H1 (cell line): ENCODE data around the gene KCNH1.

Source experiments
- CEBPB ChIP-seq: IDR thresholded peaks from 2 replicates; pipeline ENCODE4 v1.6.1; 2012; ENCODE audit warnings: low read depth, low read length
- EP300 ChIP-seq, 2 experiments: IDR thresholded peaks; 1 replicate in 1 of 2; 2 replicates in 1 of 2; pipeline ENCODE4 v1.6.1; 2011 to 2012; ENCODE audit warnings: low read depth in 2 of 2, low read length in 2 of 2, mild to moderate bottlenecking in 2 of 2, borderline replicate concordance in 1 of 2, inconsistent platforms in 1 of 2, moderate library complexity in 1 of 2
- EZH2 ChIP-seq: fragments of 200-600 bp; sonication (generic); IDR thresholded peaks from 2 replicates; pipeline ENCODE4 v1.7.1; 2012; ENCODE audit warnings: low read depth, mild to moderate bottlenecking, moderate library complexity, low read length, inconsistent platforms; ENCODE audit not compliant: severe bottlenecking
- MAX ChIP-seq: IDR thresholded peaks from 2 replicates; pipeline ENCODE4 v1.6.1; 2012; ENCODE audit warnings: inconsistent platforms
- TF ChIP-seq, protein P1 (sequence below), 3 experiments: IDR thresholded peaks; 1 replicate in 2 of 3; 2 replicates in 1 of 3; pipeline versions ENCODE4 v1.5.1 to v1.6.1; 2011; ENCODE audit warnings: low read length in 3 of 3, mild to moderate bottlenecking in 3 of 3, inconsistent platforms in 2 of 3, low read depth in 1 of 3, moderate library complexity in 1 of 3; ENCODE audit not compliant: insufficient read depth in 1 of 3; ENCODE audit errors: control extremely low read depth in 1 of 3

GRCh38 chr1:210696709-210697108, 437.2 kb downstream of the KCNH1 start:
- TF ChIP-seq EP300 (IDR thresholded peaks at IDR 0.05; ENCODE audit: borderline replicate concordance in 1 of 2, low read depth in 2 of 2, low read length in 2 of 2) (no peak), MAX (no peak), EZH2 (no peak), CEBPB (no peak)
- TF ChIP-seq, protein P1, sequence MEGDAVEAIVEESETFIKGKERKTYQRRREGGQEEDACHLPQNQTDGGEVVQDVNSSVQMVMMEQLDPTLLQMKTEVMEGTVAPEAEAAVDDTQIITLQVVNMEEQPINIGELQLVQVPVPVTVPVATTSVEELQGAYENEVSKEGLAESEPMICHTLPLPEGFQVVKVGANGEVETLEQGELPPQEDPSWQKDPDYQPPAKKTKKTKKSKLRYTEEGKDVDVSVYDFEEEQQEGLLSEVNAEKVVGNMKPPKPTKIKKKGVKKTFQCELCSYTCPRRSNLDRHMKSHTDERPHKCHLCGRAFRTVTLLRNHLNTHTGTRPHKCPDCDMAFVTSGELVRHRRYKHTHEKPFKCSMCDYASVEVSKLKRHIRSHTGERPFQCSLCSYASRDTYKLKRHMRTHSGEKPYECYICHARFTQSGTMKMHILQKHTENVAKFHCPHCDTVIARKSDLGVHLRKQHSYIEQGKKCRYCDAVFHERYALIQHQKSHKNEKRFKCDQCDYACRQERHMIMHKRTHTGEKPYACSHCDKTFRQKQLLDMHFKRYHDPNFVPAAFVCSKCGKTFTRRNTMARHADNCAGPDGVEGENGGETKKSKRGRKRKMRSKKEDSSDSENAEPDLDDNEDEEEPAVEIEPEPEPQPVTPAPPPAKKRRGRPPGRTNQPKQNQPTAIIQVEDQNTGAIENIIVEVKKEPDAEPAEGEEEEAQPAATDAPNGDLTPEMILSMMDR (IDR thresholded peaks at IDR 0.05; ENCODE audit: control extremely low read depth in 1 of 3, insufficient read depth in 1 of 3, low read depth in 1 of 3, low read length in 3 of 3) = no peak
